WTC11 (cell line): ENCODE results near the gene ACTMAP. TPM values are rescaled to one million over a fixed set of nuclear protein-coding genes. Genes with fewer than 3 reads are reported as not detected.

ENCODE experiments used
- ATAC-seq: fragments of 200-7000 bp; cut with Tn5 transposase; 2 replicates; pipeline ENCODE4 v1.10.0; 2021; ENCODE audit warnings: mild to moderate bottlenecking, moderate library complexity
- CTCF ChIA-PET: fragments of 300-600 bp; sonication (Branson Sonifier 250); formaldehyde crosslinking; loops from one replicate; lab custom pipeline; 2021; ENCODE audit warnings: antibody characterized with exemption; lab: Charles Lee
- POLR2A ChIA-PET: fragments of 350-600 bp; sonication (Branson Sonifier 250); formaldehyde crosslinking; loops from one replicate; lab custom pipeline; 2021; ENCODE audit warnings: antibody characterized with exemption; lab: Charles Lee
- DNase-seq: peaks from one replicate; pipeline ENCODE4 v3.0.0; 2021; ENCODE audit warnings: low spot score
- H3K27ac Mint-ChIP-seq: 2 replicates; pipeline ENCODE4 v1.8.0; 2021; ENCODE audit warnings: mixed read lengths
- H3K27me3 Mint-ChIP-seq: 2 replicates; pipeline ENCODE4 v1.8.0; 2021; ENCODE audit warnings: low read depth, mild to moderate bottlenecking, moderate library complexity, mixed read lengths
- H3K36me3 Mint-ChIP-seq: 2 replicates; pipeline ENCODE4 v1.8.0; 2021; ENCODE audit warnings: mixed read lengths
- H3K4me1 Mint-ChIP-seq: 2 replicates; pipeline ENCODE4 v1.8.0; 2022; ENCODE audit warnings: mixed read lengths
- H3K4me3 Mint-ChIP-seq: 2 replicates; pipeline ENCODE4 v1.8.0; 2021; ENCODE audit warnings: mild to moderate bottlenecking, moderate library complexity, mixed read lengths
- H3K9me3 Mint-ChIP-seq: 2 replicates; pipeline ENCODE4 v1.8.0; 2021; ENCODE audit warnings: mixed read lengths
- AR ChIP-seq: fragments of 250-450 bp; sonication (Bioruptor Pico); IDR thresholded peaks from 2 replicates; pipeline ENCODE4 v1.9.0; 2021; ENCODE audit warnings: mild to moderate bottlenecking
- CDX4 ChIP-seq: fragments of 250-450 bp; sonication (Bioruptor Pico); IDR thresholded peaks from 2 replicates; pipeline ENCODE4 v1.9.0; 2021; ENCODE audit warnings: moderate library complexity, mild to moderate bottlenecking, inconsistent platforms, borderline replicate concordance
- E2F1 ChIP-seq: sonication (generic); formaldehyde crosslinking; IDR thresholded peaks from 2 replicates; pipeline ENCODE4 v1.8.0; 2022; ENCODE audit warnings: mild to moderate bottlenecking, missing genetic modification reagents
- EMX1 ChIP-seq: fragments of 250-450 bp; sonication (Bioruptor Pico); IDR thresholded peaks from 2 replicates; pipeline ENCODE4 v1.8.0; 2021; ENCODE audit warnings: mild to moderate bottlenecking
- ESRRA ChIP-seq: sonication (generic); formaldehyde crosslinking; IDR thresholded peaks from 2 replicates; pipeline ENCODE4 v1.8.1; 2022; ENCODE audit warnings: mild to moderate bottlenecking, missing genetic modification reagents, borderline replicate concordance
- JAZF1 ChIP-seq: fragments of 250-450 bp; sonication (Bioruptor Pico); IDR thresholded peaks from 2 replicates; pipeline ENCODE4 v1.9.0; 2021; ENCODE audit warnings: moderate library complexity, mild to moderate bottlenecking, inconsistent platforms
- JUN ChIP-seq: sonication (generic); formaldehyde crosslinking; IDR thresholded peaks from 2 replicates; pipeline ENCODE4 v1.8.0; 2023; ENCODE audit warnings: mild to moderate bottlenecking, missing genetic modification reagents
- MXD4 ChIP-seq: fragments of 250-450 bp; sonication (Bioruptor Pico); IDR thresholded peaks from 2 replicates; pipeline ENCODE4 v1.8.0; 2021; ENCODE audit warnings: mild to moderate bottlenecking, moderate library complexity, borderline replicate concordance
- NFE2L1 ChIP-seq: sonication (generic); formaldehyde crosslinking; IDR thresholded peaks from 2 replicates; pipeline ENCODE4 v1.8.1; 2023; ENCODE audit warnings: missing genetic modification reagents
- PRDM15 ChIP-seq: sonication (generic); formaldehyde crosslinking; IDR thresholded peaks from 2 replicates; pipeline ENCODE4 v1.8.0; 2022; ENCODE audit warnings: missing genetic modification reagents
- RELA ChIP-seq: sonication (generic); formaldehyde crosslinking; IDR thresholded peaks from 2 replicates; pipeline ENCODE4 v1.8.1; 2022; ENCODE audit warnings: missing genetic modification reagents, mild to moderate bottlenecking, borderline replicate concordance
- TCF7 ChIP-seq: sonication (generic); formaldehyde crosslinking; IDR thresholded peaks from 2 replicates; pipeline ENCODE4 v1.8.0; 2022; ENCODE audit warnings: mild to moderate bottlenecking, low read depth, missing genetic modification reagents, moderate library complexity
- TEAD4 ChIP-seq: sonication (generic); formaldehyde crosslinking; IDR thresholded peaks from 2 replicates; pipeline ENCODE4 v1.8.0; 2022; ENCODE audit warnings: mild to moderate bottlenecking, missing genetic modification reagents
- ZNF423 ChIP-seq: fragments of 250-450 bp; sonication (Bioruptor Pico); IDR thresholded peaks from 2 replicates; pipeline ENCODE4 v2.1.2; 2022; ENCODE audit warnings: mild to moderate bottlenecking, moderate library complexity
- ZNF425 ChIP-seq: fragments of 250-450 bp; sonication (Bioruptor Pico); conservative IDR thresholded peaks from 2 replicates; pipeline ENCODE4 v1.9.0; 2021; ENCODE audit warnings: mild to moderate bottlenecking
- ZNF532 ChIP-seq: fragments of 250-450 bp; sonication (Bioruptor Pico); IDR thresholded peaks from 2 replicates; pipeline ENCODE4 v1.9.0; 2021; ENCODE audit warnings: mild to moderate bottlenecking, borderline replicate concordance
- ZNF671 ChIP-seq: fragments of 250-450 bp; sonication (Bioruptor Pico); IDR thresholded peaks from 2 replicates; pipeline ENCODE4 v1.8.0; 2021; ENCODE audit warnings: mild to moderate bottlenecking
- total RNA-seq: library from RNA; stranded (reverse); gene quantifications from 3 replicates; pipeline ENCODE4 v1.2.3, GENCODE V29; 2021

ACTMAP gene
- total RNA-seq, 1 experiment from 2014 or later: 29.6 TPM

GRCh38 chr19:40762754-40763470 lies 12.6 kb upstream of the ACTMAP start (continued):
- TF ChIP-seq ZNF532: no peak
- TF ChIP-seq E2F1 (CRISPR knock-in tag): no peak
- no peak for TF ChIP-seq TEAD4 (CRISPR knock-in tag)

GRCh38 chr19:40759352-40759751 lies 9.1 kb upstream of the ACTMAP start:
- Mint-ChIP-seq H3K36me3 (peaks cover 88% of the 10 kb centered on the region), H3K9me3 (no peaks in the 10 kb centered on the region), H3K4me3 (no peak overlapping the region), H3K4me1 (peaks cover 15% of the 10 kb centered on the region), H3K27me3 (no peaks in the 10 kb centered on the region)
- DNase-seq (no peak), ATAC-seq (no peak)
- ChIA-PET POLR2A (no interaction called here), CTCF (interaction anchor here (0.6 kb wide), 1 partner anchor 342 kb away, joined by 3 read pairs; no protein-coding TSS in a partner anchor)
- TF ChIP-seq EMX1 (CRISPR knock-in tag) (no peak), AR (no peak), ZNF671 (CRISPR knock-in tag) (no peak), RELA (CRISPR knock-in tag) (no peak), JUN (CRISPR knock-in tag) (no peak)
- TF ChIP-seq, all 79 proteins: peak for 0
- no peak overlapping the region for H3K27ac Mint-ChIP-seq

GRCh38 chr19:40758491-40758890 lies 8.2 kb upstream of the ACTMAP start:
- no peaks in the 10 kb centered on the region for H3K9me3 Mint-ChIP-seq
- H3K4me3 Mint-ChIP-seq: no peak overlapping the region
- ATAC-seq (no peak), DNase-seq (no peak)
- H3K27me3 Mint-ChIP-seq: no peaks in the 10 kb centered on the region
- POLR2A ChIA-PET: interaction anchor here (1.9 kb wide), 1 partner anchor 19 kb away, joined by 6 read pairs; the partner anchor contains the start of gene RAB4B
- peaks cover 18% of the 10 kb centered on the region for H3K4me1 Mint-ChIP-seq
- peaks cover 83% of the 10 kb centered on the region for H3K36me3 Mint-ChIP-seq
- H3K27ac Mint-ChIP-seq: no peak overlapping the region; the same call in 1 of the 2 replicates
- CTCF ChIA-PET: interaction anchor here (2.3 kb wide), 1 partner anchor 48 kb away, joined by 7 read pairs; no protein-coding TSS in a partner anchor
- TF ChIP-seq CDX4 (CRISPR knock-in tag): no peak
- TF ChIP-seq ZNF423 (CRISPR knock-in tag): no peak
- no peak for TF ChIP-seq ESRRA (CRISPR knock-in tag)
- TF ChIP-seq MXD4 (CRISPR knock-in tag): no peak
- no peak for TF ChIP-seq PRDM15
- no peak for TF ChIP-seq ZNF671 (CRISPR knock-in tag)
- TF ChIP-seq TEAD4 (CRISPR knock-in tag): no peak
- TF ChIP-seq JAZF1 (CRISPR knock-in tag): no peak
- no peak for TF ChIP-seq TCF7 (CRISPR knock-in tag)
- TF ChIP-seq EMX1 (CRISPR knock-in tag): no peak
- no peak for TF ChIP-seq NFE2L1 (CRISPR knock-in tag)
- no peak for TF ChIP-seq ZNF425 (CRISPR knock-in tag)
